HG03175 (cell line): Measurements from ENCODE around the gene TCEAL4.
"Not testable (repeated sequence)": the region's sequence is repeated elsewhere in the genome, so short reads cannot be mapped to it uniquely, and the experiment has no call there.

Source experiments
- ATAC-seq: cut with Tn5 transposase; IDR thresholded peaks from one replicate; pipeline ENCODE4 v1.9.1; 2021; ENCODE audit warnings: mild to moderate bottlenecking, moderate library complexity; ENCODE audit not compliant: unreplicated experiment

The TCEAL4 gene

DNA sequence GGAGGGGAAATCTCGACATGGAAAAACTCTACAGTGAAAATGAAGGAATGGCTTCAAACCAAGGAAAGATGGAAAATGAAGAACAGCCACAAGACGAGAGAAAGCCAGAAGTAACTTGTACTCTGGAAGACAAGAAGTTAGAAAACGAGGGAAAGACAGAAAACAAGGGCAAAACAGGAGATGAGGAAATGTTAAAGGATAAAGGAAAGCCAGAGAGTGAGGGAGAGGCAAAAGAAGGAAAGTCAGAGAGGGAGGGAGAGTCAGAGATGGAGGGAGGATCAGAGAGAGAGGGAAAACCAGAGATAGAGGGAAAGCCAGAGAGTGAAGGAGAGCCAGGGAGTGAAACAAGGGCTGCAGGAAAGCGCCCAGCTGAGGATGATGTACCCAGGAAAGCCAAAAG is 1.3 kb downstream of the TCEAL4 start:
- no peak for ATAC-seq

GRCh38 chrX:103592295-103592694 is 7.0 kb downstream of the TCEAL4 start:
- not testable (repeated sequence) for ATAC-seq

- ATAC-seq: not testable (repeated sequence)
Observed at GRCh38 chrX:103595202-103595601, 9.9 kb downstream of the TCEAL4 start.

- peak; percentile 84 for ATAC-seq
Observed at GRCh38 chrX:103607364-103608305, 22.3 kb downstream of the TCEAL4 start, which contains the start of gene TCEAL3. Gene TCEAL3, plus strand, starts transcription at chrX:103607963. Its CDS starts 1,102 bp downstream, at chrX:103609065.

DNA sequence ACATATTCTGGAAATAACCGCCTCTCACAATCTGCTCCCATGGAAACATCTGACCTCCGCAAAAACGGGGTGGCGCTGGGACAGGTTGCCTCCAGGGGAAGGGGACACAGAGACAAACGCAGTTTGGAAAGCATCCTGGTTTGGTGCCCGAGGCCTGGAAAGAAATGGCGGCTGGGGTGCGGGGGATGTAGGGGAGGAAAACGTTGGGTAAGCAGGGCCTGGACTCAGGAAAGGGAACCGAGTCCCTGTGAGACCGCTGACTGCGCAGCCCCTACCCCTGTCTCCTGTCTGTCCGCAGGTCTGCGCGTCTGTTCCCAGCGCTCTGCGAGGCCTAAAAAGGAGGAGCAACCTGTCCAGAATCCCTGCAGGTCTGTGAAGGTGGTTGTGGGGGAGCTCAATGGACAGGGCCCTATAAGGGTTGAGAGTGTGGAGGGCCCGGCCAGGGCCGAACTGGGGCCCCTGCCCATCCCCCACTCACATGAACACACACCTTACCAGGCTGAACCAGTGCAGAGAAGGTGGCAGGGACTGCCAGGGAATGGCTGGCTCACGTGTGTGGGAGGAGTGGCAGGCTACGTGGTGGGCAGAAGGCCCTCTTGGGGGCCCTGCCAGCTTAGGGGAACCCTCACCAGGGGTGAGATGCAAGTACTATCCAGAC is 23.1 kb downstream of the TCEAL4 start:
- ATAC-seq: peak; percentile 22

DNA sequence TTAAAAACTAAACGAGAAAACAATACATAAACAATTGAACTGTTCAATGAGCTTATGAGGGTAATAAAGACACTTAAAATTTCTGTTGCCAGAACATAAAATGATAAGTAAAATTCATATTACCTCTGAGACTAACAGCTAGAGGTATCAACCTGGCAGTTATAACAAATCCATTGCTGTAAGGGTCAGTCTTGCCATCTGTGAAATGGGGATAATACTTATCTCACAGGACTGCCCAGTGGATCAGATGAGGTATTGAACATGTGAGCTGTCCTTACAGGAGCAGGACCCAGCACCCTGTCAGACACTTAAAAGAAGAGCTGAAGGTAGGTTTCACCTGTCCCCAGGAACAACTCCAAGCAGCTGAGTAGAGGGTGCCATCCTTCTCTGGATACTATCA is 25.0 kb downstream of the TCEAL4 start:
- ATAC-seq: no peak

- no peak for ATAC-seq
Observed at GRCh38 chrX:103613362-103613890, 28.1 kb downstream of the TCEAL4 start.

DNA sequence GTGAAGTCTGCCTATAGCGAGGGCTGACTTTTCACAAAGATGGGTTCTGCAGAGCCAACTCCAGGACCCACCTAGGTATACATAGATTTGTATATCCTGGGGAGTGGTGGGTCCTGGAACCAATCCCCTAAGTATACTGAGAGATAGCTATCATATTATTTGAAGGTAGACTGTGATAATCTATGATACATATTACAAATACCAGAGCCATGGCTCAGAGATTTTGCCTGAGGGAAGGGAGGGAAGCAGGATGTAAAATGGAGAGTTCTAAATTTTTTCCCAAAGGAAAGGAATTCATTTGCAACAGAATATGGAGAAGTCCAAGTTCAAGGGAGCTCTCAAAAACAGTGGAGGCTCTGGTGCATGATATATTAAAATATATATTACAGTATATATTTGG is 29.7 kb downstream of the TCEAL4 start:
- ATAC-seq: no peak

GRCh38 chrX:103615781-103616371 is 30.6 kb downstream of the TCEAL4 start:
- no peak for ATAC-seq

GRCh38 chrX:103616676-103617186 is 31.4 kb downstream of the TCEAL4 start:
- no peak for ATAC-seq

- no peak for ATAC-seq
Observed at GRCh38 chrX:103624111-103624510, 38.8 kb downstream of the TCEAL4 start.

GRCh38 chrX:103626855-103627254 is 41.5 kb downstream of the TCEAL4 start:
- ATAC-seq: no peak

DNA sequence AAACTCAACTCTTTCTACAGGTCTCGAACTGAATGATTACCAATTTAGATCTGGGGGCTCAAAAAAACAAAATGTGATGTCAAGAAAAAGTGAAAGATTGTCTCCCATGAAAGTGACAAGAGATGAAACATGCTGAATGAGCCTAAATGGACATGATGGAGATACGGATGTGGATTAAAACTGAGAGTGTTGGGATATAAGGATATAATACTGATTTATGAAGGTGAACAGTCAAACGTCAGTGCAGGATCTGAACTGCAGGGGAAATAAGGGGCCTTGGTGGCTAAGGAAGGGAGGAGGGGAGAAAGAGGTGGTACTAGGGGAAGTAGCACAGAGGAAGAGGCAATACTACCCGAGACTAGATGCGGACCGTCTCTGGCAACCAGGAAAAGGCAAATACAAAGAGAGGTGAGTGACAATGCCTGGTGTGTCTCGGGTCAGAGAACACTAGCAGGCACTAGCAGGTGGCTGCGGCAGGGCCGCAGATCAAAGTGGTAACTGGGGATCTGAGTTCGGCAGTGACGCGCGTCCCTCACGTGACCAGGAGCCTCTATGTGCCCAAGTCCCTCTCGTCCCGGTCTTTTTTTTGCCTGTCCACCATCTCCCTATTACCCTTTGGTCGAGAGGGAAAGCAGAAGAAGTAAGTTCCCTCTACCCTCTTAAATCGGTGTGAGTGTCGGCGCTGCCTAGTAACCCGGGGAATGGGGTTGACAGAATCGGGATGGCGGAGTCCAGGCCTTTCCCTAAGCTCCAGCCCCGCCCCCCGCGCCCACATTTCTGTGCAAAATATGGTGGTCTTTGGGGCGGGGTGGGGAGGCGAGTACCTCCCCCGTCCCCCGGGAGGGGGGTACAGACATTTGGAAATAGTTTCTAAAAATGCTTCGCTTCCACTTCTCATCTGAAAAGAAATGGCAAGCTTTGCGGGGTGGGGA is 43.3 kb downstream of the TCEAL4 start, which contains the start of gene TCEAL1:
Gene TCEAL1, plus strand, starts transcription at position 590 of the 932 bp plus-strand sequence. CDS start 942 bp downstream, outside the sequence.
- ATAC-seq: peak; percentile 76

DNA sequence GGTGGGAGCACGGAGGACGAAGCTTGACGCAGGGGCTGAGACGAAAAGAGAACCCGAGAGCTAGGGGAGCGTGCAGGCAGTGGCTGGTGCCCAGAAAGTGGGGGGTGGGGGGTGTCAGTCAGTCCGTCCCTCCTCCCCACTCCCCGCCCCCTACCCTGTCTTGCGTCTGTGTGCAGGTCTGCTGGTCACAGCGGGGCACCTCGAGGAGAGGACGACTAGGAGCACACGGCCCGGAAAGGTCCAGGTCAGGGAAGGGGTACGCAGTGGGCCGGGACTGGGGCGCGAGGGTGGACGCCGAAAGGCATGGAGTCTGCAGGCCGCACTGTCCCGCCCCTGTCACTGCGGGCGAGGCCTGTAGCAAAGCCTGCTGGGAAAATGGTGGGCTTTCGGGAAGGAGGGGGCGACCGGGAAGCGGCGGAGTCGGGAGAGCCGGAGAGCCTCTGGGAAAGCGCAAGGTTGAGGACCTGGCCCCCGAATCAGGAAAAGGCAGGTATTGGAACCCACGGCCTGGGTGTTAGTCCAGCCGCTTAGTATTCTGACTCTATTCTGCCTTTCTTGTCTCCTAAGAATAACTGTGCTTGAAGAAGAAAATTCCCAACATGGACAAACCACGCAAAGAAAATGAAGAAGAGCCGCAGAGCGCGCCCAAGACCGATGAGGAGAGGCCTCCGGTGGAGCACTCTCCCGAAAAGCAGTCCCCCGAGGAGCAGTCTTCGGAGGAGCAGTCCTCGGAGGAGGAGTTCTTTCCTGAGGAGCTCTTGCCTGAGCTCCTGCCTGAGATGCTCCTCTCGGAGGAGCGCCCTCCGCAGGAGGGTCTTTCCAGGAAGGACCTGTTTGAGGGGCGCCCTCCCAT is 44.2 kb downstream of the TCEAL4 start:
- ATAC-seq: peak; percentile 46

DNA sequence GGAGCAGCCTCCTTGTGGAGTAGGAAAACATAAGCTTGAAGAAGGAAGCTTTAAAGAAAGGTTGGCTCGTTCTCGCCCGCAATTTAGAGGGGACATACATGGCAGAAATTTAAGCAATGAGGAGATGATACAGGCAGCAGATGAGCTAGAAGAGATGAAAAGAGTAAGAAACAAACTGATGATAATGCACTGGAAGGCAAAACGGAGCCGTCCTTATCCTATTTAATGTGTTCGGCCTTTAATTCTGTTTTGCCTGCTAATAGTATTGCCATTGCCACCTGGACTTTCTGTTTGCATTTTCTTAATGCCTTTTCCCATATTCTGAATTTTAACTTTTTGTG is 44.8 kb downstream of the TCEAL4 start:
- no peak for ATAC-seq

GRCh38 chrX:103631145-103631544 is 45.8 kb downstream of the TCEAL4 start:
- ATAC-seq: no peak

DNA sequence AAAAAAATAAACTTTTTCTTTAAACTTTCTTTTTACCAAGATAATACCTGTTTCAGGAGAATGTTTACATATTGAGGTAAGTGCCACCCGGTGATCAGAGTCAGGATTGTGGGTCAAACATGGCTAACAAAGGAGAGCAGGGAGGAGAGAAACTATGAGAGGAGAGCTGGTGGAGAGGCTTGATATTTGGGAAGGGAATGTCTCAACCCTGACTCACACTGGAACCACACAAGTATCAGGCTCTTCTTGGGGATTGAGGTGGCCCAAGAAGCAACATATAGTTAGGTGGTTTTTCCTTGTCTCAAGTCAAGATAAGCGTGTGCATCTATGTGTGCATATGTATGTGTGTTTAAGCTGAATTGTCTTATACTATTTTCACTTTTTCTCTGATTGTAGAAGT is 50.1 kb downstream of the TCEAL4 start:
- ATAC-seq: no peak
